NCI-H446 treated with DMSO at 0.1 percent for 48 hours (cell line): ENCODE results near the gene HHLA2.

Experiments
- DNase-seq: peaks from one replicate; lab custom pipeline; 2025; lab: John Stamatoyannopoulos, UW

Gene HHLA2

DNA sequence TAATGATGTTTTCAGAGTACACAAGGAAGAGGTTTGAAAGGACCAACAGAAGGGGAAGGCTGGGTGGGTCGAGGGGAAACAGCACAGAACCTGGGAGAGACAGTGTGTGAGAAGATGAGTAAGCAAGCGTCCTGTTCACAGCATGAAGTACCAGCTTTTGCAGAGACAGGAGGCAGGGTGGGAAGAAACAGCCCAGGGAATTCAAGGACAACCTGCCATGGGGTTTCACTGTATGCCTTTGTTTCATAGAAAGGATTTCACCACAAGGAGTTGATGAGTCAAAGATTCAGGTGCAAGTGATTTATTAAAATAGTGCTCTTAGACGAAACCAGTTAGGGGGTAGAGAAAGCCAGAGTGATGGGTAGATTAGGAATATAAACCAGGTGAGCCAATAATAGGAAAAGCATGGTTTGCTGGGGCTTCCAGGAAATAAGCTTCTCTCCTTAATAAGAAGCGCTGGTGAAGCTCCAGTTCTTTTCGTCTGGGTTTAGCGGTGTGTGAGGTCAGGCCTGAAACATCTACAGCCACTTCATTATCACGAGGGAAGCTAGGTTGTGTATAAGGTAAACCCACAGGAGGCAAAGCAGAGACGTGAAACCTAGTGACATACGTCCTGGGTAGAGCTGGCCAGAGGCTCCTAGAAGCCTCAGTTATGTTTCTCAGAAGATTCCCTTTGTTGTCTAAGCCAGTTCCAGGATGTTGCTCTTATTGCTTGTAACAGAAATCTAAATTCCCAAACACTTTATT lies 3.9 kb downstream of the HHLA2 start:
- DNase-seq, result no peak

DNA sequence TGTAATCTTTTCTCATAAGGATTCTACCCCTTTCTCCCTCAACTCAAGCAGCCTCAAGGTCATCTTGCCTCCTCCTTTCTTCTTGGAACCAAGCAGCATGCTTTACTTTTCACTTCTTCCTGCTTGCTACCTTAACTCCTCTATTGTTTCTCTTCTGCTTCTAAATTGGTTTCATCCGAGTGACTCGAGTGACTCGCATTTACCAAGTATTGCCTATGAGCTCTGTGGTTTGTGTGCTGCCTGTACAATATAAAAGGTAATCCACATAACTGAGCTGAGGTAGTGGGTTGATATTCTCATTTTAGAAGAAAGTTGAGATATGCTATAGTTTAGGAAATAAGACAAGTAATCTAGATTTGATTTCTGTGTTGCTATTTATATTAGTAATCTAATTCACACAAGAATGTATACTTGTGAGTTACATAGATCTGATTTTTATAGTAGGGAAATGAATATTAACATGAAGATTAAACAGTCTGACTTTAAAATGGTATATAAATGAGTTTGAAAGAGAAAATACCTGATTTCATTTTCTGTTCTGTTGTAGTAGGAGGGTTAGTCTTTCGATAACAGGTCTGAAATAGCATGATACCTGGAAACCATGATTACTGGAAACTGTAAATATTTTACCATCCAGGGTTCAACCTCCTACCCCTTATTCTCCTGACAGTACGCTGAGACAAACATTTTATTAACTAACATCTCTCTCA lies 5.5 kb downstream of the HHLA2 start:
- DNase-seq, result no peak

DNA sequence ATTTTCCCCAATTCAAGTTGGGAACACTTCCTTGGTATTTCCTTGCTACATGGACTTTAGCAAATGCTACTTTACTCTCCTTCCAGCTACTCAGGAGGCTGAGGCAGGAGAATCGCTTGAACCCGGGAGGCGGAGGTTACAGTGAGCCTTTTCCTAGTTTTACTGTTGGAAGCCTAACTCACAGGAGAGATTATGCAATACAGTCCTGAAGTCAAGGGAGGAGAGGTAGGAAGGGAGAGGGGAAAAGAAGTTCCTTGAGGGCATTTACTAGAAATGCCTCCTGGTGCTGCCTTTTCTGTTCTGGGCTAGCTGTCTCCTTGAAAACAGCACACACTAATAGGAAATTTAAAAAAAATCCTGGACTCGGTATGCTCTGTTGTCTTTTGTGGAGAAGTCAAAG lies 6.2 kb downstream of the HHLA2 start:
- DNase-seq, result no peak

DNA sequence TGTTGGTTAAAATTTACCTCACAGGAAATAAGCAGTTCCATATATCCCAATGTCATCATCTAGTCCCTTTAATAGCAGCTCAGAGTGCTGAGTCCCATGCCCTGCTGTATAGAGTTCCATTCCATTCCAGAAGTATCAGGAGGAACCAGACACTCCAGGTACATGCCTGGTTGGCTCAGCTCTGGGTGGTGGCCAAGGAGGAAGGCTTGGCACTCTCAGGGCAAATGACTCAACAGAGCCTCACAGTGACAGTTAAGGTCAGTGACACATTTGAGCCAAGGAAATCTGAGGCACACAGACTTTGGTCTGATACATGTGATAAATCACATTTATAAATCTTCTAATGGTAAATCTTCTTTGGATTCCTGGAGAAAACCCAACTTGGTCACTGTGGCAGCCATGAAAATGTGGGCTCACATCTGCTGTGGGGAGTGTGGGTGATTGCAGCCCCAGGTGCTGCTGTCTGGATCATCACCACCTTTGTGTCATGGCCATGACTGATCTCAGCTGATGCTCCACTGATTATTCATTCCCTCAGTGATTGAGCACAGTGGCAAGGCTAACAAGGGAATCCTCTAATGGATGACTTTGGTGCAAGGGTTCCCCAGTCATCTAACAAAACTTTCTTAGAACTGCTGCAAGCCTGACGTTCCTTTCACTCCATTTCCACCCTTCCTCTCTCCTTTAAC lies 9.3 kb downstream of the HHLA2 start:
- DNase-seq, result no peak

DNA sequence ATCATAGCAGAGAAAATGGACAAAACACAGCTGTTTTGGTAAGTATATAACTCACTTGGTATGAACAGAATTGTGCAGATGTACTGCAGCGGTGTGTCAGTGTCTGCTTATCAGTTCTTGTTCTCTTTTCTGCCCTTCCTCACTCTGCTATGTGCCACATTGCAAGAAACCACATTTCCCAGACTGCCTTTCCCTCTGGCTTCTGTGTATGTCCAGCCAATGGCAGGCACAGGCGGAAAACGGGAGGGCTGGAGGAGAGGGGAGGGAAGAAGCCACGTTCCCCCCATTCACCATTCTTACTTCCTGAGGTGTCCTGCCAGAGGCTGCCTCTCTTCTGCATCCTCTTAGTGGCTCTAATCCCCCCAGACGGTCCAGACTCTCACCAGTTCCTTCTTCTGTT lies 15.4 kb downstream of the HHLA2 start:
- DNase-seq, result no peak

DNA sequence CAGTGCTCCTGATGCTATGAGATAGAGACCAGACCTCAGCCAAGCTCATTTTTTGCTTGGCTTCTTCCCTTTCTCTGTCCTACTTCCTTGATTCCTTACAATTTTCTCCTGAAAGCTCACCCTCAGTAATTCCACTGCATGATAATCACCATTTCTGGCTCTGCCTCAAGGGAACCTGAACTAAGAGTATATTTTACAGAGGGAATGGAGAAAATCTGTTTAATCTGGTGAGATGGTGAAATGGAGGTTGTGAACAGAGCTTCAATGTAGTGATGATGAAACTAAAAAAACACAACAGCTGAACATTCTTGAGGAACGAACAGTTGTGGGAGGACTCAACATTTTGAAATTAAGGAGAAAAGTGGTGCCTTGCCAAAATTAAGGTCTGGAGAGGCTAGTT lies 16.3 kb downstream of the HHLA2 start:
- no peak for DNase-seq

DNA sequence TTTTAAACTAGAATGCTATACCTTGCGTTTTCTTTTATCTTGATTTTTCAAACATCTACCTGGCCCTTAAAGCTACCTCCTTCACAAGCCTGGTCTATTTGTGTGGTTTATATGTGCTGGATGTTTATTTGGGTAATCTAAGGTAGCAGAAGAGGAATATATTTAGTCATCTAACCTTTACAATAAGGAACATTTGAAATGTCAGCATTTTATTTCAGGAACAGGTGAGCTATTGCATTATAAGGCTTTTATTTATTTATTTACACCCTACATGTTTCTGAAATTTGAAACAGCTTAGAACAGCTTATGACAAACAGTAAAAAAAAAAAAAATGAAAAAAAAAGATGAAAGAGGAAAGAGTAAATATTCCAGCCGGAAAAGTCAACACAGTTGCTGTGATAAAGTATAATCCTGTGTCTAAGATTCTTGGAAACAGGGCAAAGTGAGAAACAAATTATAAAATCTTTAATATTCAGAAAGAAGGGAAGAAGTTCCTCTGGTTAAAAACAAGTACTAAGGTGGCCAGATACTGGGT lies 19.5 kb downstream of the HHLA2 start:
- DNase-seq, result no peak

DNA sequence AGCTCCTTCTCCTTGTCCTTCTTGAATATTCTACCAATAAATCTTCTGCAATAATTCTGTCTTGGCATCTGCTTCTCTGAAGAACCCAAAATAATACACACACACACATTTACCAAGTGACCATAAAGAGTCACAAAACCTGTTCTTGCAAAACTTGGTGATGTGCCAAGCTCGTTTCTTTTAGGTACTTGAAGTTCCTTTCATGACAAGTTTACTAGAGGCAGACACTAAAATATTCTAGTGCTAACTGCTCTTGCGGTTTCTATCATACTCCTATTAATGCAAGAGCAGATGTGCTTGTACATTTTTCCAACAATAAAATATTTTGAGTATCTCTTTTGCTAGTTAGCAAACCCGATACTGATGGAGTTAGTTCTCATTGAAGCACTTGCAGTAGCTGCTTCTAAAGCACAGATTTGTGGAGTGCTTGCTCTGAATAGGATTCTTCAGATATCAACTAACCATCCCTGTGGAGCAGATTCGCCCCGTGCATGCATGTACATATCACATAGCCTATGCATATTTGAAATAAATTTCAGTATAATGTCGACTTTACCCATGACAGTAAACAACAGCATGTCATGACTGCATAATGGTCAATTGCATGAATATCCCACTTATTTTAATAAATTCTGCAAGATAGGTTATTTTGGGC lies 23.2 kb downstream of the HHLA2 start:
- no peak for DNase-seq

DNA sequence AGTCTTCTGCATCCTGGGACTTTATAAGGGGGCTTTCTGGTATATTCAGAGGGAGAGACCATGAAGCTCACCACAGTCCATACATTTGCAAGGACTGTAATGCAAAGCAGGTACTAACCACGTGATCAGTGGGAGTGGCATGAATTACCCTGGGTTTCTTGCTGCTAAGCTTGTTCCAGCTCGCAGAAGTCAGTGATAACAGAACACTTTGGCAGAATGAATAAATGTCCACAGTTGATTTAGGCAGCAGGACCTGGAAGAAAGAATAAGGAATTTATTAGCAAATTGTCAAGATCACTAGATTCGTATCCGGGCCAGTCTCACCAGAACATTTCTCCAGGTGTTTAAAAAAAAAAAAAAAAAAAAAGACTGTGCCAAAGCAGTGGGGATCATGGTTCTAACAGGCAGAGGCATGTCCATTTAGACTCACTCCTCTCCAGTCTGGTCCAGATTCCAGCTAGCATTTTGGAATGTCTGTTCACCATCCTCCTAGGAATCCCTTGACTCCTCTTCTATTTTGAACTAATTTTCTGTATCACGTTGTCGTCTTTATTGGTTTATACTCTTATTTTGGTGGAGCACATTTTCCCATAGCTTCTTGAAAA lies 24.5 kb downstream of the HHLA2 start:
- DNase-seq, result no peak

DNA sequence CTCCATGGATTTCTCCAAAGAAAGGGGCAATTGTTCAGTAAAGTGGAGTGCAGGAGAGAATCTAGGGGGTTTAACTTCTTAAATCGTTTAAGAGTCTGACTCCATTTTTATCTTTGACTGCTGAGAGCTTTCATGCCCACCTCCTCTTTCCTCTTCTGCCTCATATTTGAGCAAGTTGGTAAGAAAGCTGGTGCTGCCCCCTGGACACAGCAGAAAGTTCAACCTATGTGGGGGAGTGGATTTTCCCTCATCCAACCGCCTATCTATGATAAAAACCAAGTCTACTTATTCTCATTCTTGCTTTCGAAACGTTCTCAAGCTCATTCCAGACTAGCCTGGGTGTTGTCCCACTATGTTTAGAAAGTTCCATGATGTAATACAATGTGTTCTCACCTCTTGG lies 26.0 kb downstream of the HHLA2 start:
- DNase-seq, result no peak

DNA sequence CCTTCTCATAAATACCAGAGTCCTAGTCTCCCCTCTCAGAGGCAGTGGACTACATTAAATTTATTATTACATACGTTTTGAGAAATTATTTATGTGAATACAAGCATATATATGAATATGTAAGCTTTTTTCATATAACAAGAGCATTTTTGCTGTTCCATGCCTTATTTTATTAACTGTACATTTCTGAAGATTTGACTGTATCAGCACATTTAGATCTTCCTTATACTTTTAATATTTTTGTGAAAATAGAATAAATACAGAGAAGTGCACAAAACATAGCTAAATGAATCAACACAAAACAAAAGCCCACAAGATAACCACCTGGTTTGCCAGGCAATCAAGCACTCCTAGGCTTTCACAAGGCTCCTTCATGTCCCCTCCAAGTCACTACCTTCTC lies 27.8 kb downstream of the HHLA2 start:
- no peak for DNase-seq

DNA sequence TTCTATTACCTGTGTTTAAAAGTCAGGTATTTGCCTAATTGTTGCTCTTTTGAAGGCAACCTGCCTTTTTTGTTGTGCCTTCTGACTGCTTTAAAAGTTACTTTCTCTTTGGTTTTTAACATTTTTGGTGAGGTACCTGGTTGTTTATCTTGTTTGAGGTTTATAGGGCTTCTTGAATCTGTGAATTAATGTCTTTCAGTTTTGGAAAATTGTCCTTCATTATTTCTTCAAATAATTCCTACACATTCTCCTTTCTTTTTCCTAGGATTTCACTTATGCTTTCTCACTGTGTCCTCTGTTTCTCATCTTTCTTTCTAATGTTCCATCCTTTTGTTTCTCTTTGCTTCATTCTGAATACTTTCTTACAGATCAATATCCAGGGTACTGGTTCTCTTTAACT lies 30.8 kb downstream of the HHLA2 start:
- DNase-seq, result no peak

DNA sequence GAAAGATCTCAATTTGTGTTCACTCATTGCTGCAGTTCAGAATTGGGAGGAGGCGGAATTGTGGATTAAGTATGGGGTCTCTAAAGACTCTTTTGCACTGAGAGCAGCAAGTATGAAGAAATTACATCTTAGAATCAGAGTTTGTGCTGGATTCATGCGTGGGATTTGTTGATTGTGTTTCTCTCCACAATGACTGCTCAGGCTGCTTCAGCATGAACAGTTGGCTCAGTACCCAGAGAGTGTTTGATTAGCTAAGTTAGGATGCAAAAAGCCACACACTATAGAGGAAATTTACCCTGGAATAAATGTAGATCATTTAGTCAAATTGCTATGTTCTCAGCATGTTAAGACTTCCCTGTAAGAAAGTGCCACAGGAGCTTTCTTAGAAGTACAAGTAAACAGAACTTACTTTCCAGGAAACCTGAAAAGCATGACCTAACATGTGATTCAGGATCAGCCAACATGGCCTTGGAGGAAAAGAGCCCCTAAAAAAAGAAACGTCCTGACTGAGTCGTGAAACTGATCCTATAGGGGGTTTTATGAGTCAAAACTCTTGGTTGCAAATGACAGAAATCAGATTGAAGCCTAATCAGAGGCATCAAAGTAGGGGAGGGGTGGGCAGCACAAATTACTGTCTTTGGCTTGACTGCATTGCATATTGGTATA lies 32.6 kb downstream of the HHLA2 start:
- DNase-seq, result no peak

DNA sequence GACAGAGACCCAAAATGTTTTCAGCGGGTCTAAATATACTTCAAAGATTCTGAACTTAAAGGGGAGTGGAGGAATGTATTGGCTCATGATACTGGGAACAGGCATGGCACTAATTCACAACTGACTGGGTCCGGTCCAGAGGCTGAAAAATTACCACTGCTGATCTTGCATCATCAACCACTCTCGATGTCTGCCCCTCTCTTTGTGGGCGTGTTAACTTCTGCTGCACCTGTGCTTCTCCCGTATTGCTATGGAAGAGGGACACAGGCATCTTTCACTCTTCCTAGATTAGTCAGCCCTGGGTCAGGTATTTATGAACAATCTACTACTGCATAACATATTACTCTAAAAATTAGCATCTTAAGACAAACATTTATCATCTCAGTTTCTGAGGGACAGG lies 33.2 kb downstream of the HHLA2 start:
- DNase-seq, result no peak

DNA sequence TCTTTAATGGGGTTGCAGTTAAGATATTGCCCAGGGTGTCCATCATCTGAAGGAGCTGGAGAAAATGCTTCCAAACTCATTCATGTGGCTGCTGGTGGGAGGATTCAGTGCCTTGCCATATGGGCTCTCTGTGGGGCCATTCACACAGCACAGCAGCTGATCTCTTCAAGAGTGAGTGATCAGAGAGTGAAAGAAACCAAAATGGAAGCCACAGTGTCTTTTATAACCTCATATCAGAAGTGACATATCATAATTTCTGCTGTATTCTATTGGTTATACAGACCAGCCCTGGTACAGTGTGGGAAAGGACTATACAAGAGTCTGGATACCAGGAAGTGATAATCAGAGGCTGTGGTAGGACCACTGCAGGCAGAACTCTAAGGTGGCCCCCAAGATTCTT lies 33.6 kb downstream of the HHLA2 start:
- DNase-seq, result no peak

DNA sequence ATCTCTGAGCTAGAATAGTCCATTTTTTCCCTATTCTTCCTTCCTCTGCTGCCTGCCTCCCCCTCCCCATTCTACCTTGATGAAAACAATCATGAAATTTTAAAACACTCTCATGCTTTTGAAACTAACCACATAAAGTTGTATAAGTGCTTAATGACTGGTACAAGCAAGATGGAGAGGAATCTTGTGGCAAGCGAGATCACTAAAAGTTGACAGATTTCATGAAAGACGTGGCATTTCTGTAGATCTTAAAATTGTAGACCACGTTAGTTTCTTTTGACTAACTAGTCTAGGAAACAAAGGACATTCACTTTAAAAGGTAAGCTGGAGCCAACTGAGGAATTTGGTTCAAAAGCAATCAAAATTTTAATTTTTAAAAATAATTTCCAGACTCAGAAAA lies 35.4 kb downstream of the HHLA2 start:
- DNase-seq, result no peak

DNA sequence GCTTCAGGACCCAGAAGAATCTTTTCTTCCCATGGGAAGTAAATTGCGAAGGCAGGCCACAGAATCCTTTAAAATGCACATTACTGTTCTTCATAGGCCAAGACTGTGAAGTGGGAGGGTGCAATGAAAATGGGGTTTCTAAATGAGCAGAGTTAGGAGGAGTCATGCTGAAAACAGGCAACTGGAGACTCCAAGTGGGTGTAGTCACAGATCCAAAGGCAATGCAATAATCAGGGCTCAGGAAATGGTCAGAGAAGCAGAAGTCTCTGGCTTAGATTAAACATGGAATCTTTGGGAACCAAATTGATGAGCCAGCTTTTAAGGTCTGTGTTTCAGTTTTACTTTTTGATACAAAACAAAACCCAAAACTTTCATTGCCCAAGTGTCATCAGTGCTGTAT lies 37.6 kb downstream of the HHLA2 start:
- no peak for DNase-seq

DNA sequence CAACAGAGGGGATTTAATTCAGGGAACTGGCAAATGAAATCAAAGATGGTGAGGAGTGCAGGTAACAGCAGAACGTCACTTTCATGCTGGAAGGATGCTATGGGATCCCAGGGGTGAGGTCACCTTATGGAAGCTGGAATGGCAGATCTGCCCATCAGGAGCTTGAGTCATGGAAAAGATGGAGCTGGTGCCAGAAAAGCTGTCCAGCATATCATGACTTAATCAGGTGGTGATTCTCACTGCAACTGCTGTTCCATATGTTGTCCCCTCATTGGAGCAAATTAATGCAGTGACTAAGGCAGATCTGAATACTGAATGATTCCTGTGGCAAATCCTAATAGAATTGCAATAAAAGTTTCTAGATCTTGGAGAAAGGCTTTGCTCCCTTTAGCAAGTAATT lies 38.4 kb downstream of the HHLA2 start:
- DNase-seq, result peak; percentile 62

DNA sequence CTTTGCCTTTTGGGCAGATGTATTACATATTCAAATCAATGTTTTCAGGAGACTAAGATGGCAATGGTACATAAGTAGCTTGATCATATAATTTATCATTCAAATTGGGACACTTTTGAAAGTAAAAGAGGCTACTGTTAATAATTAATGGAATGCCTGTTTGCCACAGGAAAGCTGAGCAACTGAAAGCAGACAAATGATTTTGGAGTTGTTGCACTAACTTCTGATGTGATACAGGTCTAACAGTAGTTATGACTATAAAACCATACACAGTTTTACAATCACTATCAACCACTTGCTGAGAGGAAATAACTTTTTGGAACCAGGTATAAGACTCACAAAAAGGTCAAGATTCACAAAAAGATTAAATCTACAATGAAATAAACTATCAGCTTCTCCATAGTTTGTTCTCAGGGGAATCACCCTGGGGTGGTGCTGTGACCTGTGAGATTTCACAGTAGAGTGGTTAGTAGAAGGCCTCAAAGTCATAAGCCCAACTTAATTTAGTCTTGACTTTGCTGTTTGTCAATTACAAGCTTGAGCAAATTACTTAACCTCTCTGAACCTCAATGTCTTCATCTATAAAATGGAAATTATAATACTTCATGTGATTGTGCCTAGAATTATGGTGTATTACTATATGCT lies 42.7 kb downstream of the HHLA2 start:
- no peak for DNase-seq

DNA sequence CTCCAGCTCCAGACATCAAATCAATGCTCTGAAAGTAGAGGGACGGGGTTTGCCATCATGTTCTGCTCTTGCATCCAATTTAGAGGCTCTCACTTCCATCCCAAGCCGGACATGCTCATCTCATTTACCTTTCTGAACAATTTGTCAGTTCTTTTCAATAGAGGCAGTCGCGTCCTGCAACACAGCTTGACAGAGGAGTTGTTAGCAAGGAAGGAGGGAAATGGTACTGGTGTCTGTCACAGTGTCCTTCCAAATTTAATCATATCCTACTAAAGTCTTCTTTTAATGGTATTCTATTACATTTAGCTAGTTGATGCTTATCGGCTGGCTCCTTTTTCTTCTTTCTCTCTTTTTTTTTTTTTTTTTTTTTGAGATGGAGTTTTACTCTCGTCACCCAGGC lies 45.6 kb downstream of the HHLA2 start:
- DNase-seq, result no peak
